SJCRH30 (cell line): ENCODE data around the gene TLE1. TPM values are rescaled to one million over a fixed set of nuclear protein-coding genes. Genes with fewer than 3 reads are reported as not detected.
A peak's percentile ranks its signal among the peaks of the same experiment; 100 is the strongest.
"Not testable (repeated sequence)": the region's sequence is repeated elsewhere in the genome, so short reads cannot be mapped to it uniquely, and the experiment has no call there.

Experiments used
- DNase-seq, 2 experiments: peaks; one replicate each; pipeline ENCODE4 v3.0.0-alpha.2; 2015 to 2020
- H3K27ac ChIP-seq: fragments of 250-450 bp; sonication (Bioruptor Pico); 2 replicates; pipeline ENCODE4 v1.5.1; 2020; ENCODE audit warnings: mild to moderate bottlenecking, moderate library complexity
- H3K27me3 ChIP-seq: fragments of 250-450 bp; sonication (Bioruptor Pico); 2 replicates; pipeline ENCODE4 v1.5.1; 2020; ENCODE audit warnings: mild to moderate bottlenecking, moderate library complexity
- H3K36me3 ChIP-seq: fragments of 250-450 bp; sonication (Bioruptor Pico); 2 replicates; pipeline ENCODE4 v1.5.1; 2020; ENCODE audit warnings: mild to moderate bottlenecking, moderate library complexity
- H3K4me1 ChIP-seq: fragments of 250-450 bp; sonication (Bioruptor Pico); 2 replicates; pipeline ENCODE4 v1.5.1; 2020; ENCODE audit warnings: mild to moderate bottlenecking, moderate library complexity
- H3K4me3 ChIP-seq: fragments of 250-450 bp; sonication (Bioruptor Pico); 2 replicates; pipeline ENCODE4 v1.5.1; 2020; ENCODE audit warnings: mild to moderate bottlenecking, moderate library complexity
- H3K9me3 ChIP-seq: fragments of 250-450 bp; sonication (Bioruptor Pico); replicated peaks from 2 replicates; pipeline ENCODE4 v1.5.1; 2020; ENCODE audit warnings: mild to moderate bottlenecking, moderate library complexity
- total RNA-seq: library from RNA; depleted of rRNA; stranded (reverse); fragments of >200 nt; shearing (Covaris generic); gene quantifications from 2 replicates; pipeline ENCODE4 v1.2.3, GENCODE V29; 2014; rRNA removed

The TLE1 gene
- 101 and 102 TPM in 2 replicates for total RNA-seq

GRCh38 chr9:81689343-81690175 is at the start of gene TLE1:
TSS of gene TLE1 (minus strand) at chr9:81689547. CDS start at chr9:81688240, 1,307 bp downstream.
- H3K9me3 ChIP-seq: no peaks in the 10 kb centered on the region
- H3K27ac ChIP-seq: peak within 1 kb of the TSS; percentile 87
- H3K27me3 ChIP-seq: no peaks in the 10 kb centered on the region
- H3K36me3 ChIP-seq: peaks cover 13% of the 10 kb centered on the region
- peak within 1 kb of the TSS; percentile 89 for H3K4me3 ChIP-seq
- DNase-seq: peak; percentile 100
- peaks cover 19% of the 10 kb centered on the region for H3K4me1 ChIP-seq

- H3K4me3 ChIP-seq: no peak overlapping the region
- DNase-seq: peak; percentile 81 to 92
- H3K4me1 ChIP-seq: peaks cover 16% of the 10 kb centered on the region
- H3K27me3 ChIP-seq: no peaks in the 10 kb centered on the region
- H3K36me3 ChIP-seq: no peaks in the 10 kb centered on the region
- peaks cover 7% of the 10 kb centered on the region; the same call in 1 of the 2 replicates for H3K9me3 ChIP-seq
- H3K27ac ChIP-seq: no peak overlapping the region
Observed at GRCh38 chr9:81737871-81738507, 48.6 kb upstream of the TLE1 start.

GRCh38 chr9:81730498-81730897 is 41.2 kb upstream of the TLE1 start:
- DNase-seq, H3K9me3 ChIP-seq, H3K4me1 ChIP-seq: not testable (repeated sequence)

GRCh38 chr9:81729135-81729534 is 39.8 kb upstream of the TLE1 start:
- DNase-seq: peak; percentile 12 to 64
- H3K27me3 ChIP-seq: no peaks in the 10 kb centered on the region
- H3K27ac ChIP-seq: no peak overlapping the region
- no peaks in the 10 kb centered on the region for H3K36me3 ChIP-seq
- H3K4me1 ChIP-seq: peaks cover 6% of the 10 kb centered on the region
- no peaks in the 10 kb centered on the region; the same call in 1 of the 2 replicates for H3K9me3 ChIP-seq
- H3K4me3 ChIP-seq: peak overlapping the region; percentile 18

More at GRCh38 chr9:81730498-81730897, 41.2 kb upstream of the TLE1 start:
- H3K4me3 ChIP-seq, H3K27ac ChIP-seq, H3K27me3 ChIP-seq, H3K36me3 ChIP-seq: not testable (repeated sequence)

- peak; percentile 76 to 92 for DNase-seq
- H3K4me1 ChIP-seq: peaks cover 24% of the 10 kb centered on the region
- no peaks in the 10 kb centered on the region for H3K9me3 ChIP-seq
Observed at GRCh38 chr9:81724242-81724889, 35.0 kb upstream of the TLE1 start.

GRCh38 chr9:81722277-81722676 is 32.9 kb upstream of the TLE1 start:
- Histone ChIP-seq H3K4me3 (no peak overlapping the region), H3K9me3 (no peaks in the 10 kb centered on the region), H3K36me3 (no peaks in the 10 kb centered on the region), H3K27ac (no peak overlapping the region), H3K4me1 (peaks cover 22% of the 10 kb centered on the region), H3K27me3 (no peaks in the 10 kb centered on the region)
- no peak for DNase-seq

More at GRCh38 chr9:81724242-81724889, 35.0 kb upstream of the TLE1 start:
- H3K27ac ChIP-seq: peak overlapping the region; percentile 10
- H3K4me3 ChIP-seq: no peak overlapping the region
- H3K27me3 ChIP-seq: no peaks in the 10 kb centered on the region
- H3K36me3 ChIP-seq: no peaks in the 10 kb centered on the region

- no peak overlapping the region for H3K4me3 ChIP-seq
- no peaks in the 10 kb centered on the region for H3K36me3 ChIP-seq
- H3K9me3 ChIP-seq: no peaks in the 10 kb centered on the region
- no peaks in the 10 kb centered on the region for H3K27me3 ChIP-seq
- H3K27ac ChIP-seq: peak overlapping the region; percentile 14
- H3K4me1 ChIP-seq: peaks cover 22% of the 10 kb centered on the region
- no peak for DNase-seq
Observed at GRCh38 chr9:81720450-81721086, 31.2 kb upstream of the TLE1 start.

- peak; percentile 73 to 88 for DNase-seq
- H3K4me1 ChIP-seq: peaks cover 22% of the 10 kb centered on the region
- no peaks in the 10 kb centered on the region for H3K9me3 ChIP-seq
- H3K36me3 ChIP-seq: no peaks in the 10 kb centered on the region
- no peaks in the 10 kb centered on the region for H3K27me3 ChIP-seq
- H3K27ac ChIP-seq: peak overlapping the region; percentile 14
- no peak overlapping the region for H3K4me3 ChIP-seq
Observed at GRCh38 chr9:81719972-81720371, 30.6 kb upstream of the TLE1 start.

GRCh38 chr9:81718244-81718643 is 28.9 kb upstream of the TLE1 start:
- no peak for DNase-seq
- peaks cover 16% of the 10 kb centered on the region for H3K4me1 ChIP-seq
- H3K4me3 ChIP-seq: no peak overlapping the region
- H3K36me3 ChIP-seq: no peaks in the 10 kb centered on the region
- no peaks in the 10 kb centered on the region for H3K9me3 ChIP-seq
- no peaks in the 10 kb centered on the region for H3K27me3 ChIP-seq
- no peak overlapping the region for H3K27ac ChIP-seq

- Histone ChIP-seq H3K27me3 (no peaks in the 10 kb centered on the region), H3K4me3 (no peak overlapping the region), H3K36me3 (no peaks in the 10 kb centered on the region), H3K27ac (no peak overlapping the region), H3K9me3 (no peaks in the 10 kb centered on the region), H3K4me1 (peaks cover 16% of the 10 kb centered on the region)
- no peak for DNase-seq
Observed at GRCh38 chr9:81717747-81718077, 28.4 kb upstream of the TLE1 start.

GRCh38 chr9:81717061-81717746 is 27.9 kb upstream of the TLE1 start:
- Histone ChIP-seq H3K4me3 (no peak overlapping the region), H3K9me3 (no peaks in the 10 kb centered on the region), H3K27ac (no peak overlapping the region), H3K36me3 (no peaks in the 10 kb centered on the region), H3K27me3 (no peaks in the 10 kb centered on the region), H3K4me1 (peaks cover 16% of the 10 kb centered on the region)
- DNase-seq: no peak

- Histone ChIP-seq H3K4me1 (peaks cover 16% of the 10 kb centered on the region), H3K27ac (no peak overlapping the region), H3K27me3 (no peaks in the 10 kb centered on the region), H3K4me3 (no peak overlapping the region), H3K9me3 (no peaks in the 10 kb centered on the region), H3K36me3 (no peaks in the 10 kb centered on the region)
- DNase-seq: no peak
Observed at GRCh38 chr9:81716409-81716808, 27.1 kb upstream of the TLE1 start.

- Histone ChIP-seq H3K4me3 (no peak overlapping the region), H3K27ac (no peak overlapping the region), H3K9me3 (no peaks in the 10 kb centered on the region), H3K27me3 (no peaks in the 10 kb centered on the region), H3K4me1 (no peaks in the 10 kb centered on the region), H3K36me3 (no peaks in the 10 kb centered on the region)
- DNase-seq: no peak
Observed at GRCh38 chr9:81705578-81705977, 16.2 kb upstream of the TLE1 start.

- Histone ChIP-seq H3K9me3 (no peaks in the 10 kb centered on the region), H3K4me3 (peak overlapping the region; percentile 41), H3K4me1 (peaks cover 15% of the 10 kb centered on the region), H3K27me3 (no peaks in the 10 kb centered on the region), H3K36me3 (no peaks in the 10 kb centered on the region), H3K27ac (peak overlapping the region; percentile 15)
- peak; percentile 50 to 77 for DNase-seq
Observed at GRCh38 chr9:81694541-81694940, 5.2 kb upstream of the TLE1 start.
